Measurements from ENCODE around the gene IL22RA1.

The IL22RA1 gene

GRCh38 chr1:24164004-24164403 lies 21.1 kb upstream of the IL22RA1 start:
- DNase-seq, result no peak

GRCh38 chr1:24162201-24162600 lies 19.3 kb upstream of the IL22RA1 start:
- no peak for DNase-seq

- no peak for DNase-seq
These were observed 18.3 kb upstream of the IL22RA1 start for GRCh38 chr1:24161270-24161669.

GRCh38 chr1:24159366-24159765 lies 16.4 kb upstream of the IL22RA1 start:
- no peak for DNase-seq

- DNase-seq, result no peak
These were observed 15.1 kb upstream of the IL22RA1 start for GRCh38 chr1:24157918-24158481.

- no peak for DNase-seq
These were observed 13.8 kb upstream of the IL22RA1 start for GRCh38 chr1:24156542-24157260.

GRCh38 chr1:24155011-24155782 lies 12.3 kb upstream of the IL22RA1 start:
- no peak for DNase-seq

- DNase-seq, result no peak
These were observed 11.3 kb upstream of the IL22RA1 start for GRCh38 chr1:24154215-24154614.

- DNase-seq, result no peak
These were observed 9.9 kb upstream of the IL22RA1 start for GRCh38 chr1:24152631-24153494.

- DNase-seq, result no peak
These were observed 8.2 kb upstream of the IL22RA1 start for GRCh38 chr1:24151175-24151533.

GRCh38 chr1:24150234-24151174 lies 7.6 kb upstream of the IL22RA1 start:
- peak; percentile 87 for DNase-seq

- no peak for DNase-seq
These were observed 6.9 kb upstream of the IL22RA1 start for GRCh38 chr1:24149866-24150233.

GRCh38 chr1:24147816-24148215 lies 4.9 kb upstream of the IL22RA1 start:
- no peak for DNase-seq

GRCh38 chr1:24147194-24147593 lies 4.3 kb upstream of the IL22RA1 start:
- DNase-seq, result no peak

- DNase-seq, result no peak
These were observed 1.5 kb downstream of the IL22RA1 start for GRCh38 chr1:24141311-24141997.

- no peak for DNase-seq
These were observed 2.2 kb downstream of the IL22RA1 start for GRCh38 chr1:24140741-24141181.

GRCh38 chr1:24139841-24140425 lies 3.0 kb downstream of the IL22RA1 start:
- DNase-seq, result no peak

- DNase-seq, result no peak
These were observed 3.8 kb downstream of the IL22RA1 start for GRCh38 chr1:24139222-24139489.

GRCh38 chr1:24138476-24139221 lies 4.3 kb downstream of the IL22RA1 start:
- no peak for DNase-seq

GRCh38 chr1:24136956-24137539 lies 5.9 kb downstream of the IL22RA1 start:
- no peak for DNase-seq

All from T-helper 9 cell (primary cell).